UCSD-AML1 (cell line): ENCODE data around the gene GAS1.

Experiments used
- DNase-seq: peaks from one replicate; lab custom pipeline; 2025; ENCODE audit not compliant: unreplicated experiment; lab: John Stamatoyannopoulos, UW

The GAS1 gene

GRCh38 chr9:86926145-86926544 is 21.2 kb downstream of the GAS1 start:
- DNase-seq = no peak

DNA sequence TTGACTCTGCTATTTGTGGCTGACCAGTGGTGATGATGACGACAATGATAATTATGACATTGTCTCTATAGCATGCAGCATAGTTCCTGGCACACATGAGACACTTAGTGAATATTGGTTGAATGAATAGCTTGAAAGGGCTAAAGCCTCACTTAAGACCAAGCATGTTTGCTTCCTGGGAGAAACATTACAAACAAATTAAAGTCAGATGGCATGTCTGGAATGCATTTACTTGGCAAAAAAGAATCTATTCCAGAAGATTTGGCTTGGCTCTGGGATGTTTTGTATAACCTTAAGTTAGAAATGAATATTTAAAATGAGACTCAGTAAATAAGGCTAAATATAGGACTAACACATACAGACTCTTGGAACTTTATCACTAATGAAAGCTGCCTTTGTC is 21.6 kb downstream of the GAS1 start:
- DNase-seq = no peak

DNA sequence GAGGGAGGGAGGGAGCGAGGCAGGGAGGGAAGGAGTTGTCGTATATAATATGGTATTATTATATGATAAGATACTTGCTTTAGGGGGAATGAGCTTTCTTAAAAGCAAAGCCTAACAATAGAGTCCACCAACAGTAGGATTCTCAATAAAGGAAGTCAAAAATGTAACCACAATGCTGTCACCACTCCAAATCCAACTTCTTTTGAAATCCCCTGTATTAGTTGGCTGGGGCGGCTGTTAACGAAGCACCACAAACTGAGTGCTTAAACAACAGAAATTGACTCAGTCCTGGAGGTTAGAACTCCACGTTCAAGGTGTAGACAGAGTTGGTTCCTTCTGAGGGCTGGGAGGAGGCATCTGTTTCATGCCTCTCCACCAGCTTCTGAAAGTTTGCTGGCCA is 23.1 kb downstream of the GAS1 start:
- no peak for DNase-seq

GRCh38 chr9:86921151-86921923 is 26.0 kb downstream of the GAS1 start:
- DNase-seq = no peak

DNA sequence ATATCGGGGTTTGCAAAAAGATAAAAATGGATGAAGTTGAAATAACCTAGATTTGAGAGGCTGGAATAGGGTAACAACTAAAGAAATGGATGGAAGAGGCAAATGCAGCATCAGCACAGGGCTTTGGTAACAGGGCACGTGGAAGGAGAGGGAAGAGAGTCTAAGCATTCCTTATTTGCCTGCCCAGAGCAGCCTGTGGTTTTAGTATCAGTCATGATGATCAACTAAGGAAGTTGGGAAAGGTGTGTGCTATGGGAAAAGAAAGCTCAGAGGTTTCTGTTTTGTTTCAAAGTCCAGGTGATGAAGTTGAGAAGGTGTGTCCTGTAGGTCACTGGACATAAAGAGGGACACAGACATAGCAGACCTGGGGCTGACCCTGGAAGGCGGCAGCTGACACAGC is 28.8 kb downstream of the GAS1 start:
- no peak for DNase-seq

DNA sequence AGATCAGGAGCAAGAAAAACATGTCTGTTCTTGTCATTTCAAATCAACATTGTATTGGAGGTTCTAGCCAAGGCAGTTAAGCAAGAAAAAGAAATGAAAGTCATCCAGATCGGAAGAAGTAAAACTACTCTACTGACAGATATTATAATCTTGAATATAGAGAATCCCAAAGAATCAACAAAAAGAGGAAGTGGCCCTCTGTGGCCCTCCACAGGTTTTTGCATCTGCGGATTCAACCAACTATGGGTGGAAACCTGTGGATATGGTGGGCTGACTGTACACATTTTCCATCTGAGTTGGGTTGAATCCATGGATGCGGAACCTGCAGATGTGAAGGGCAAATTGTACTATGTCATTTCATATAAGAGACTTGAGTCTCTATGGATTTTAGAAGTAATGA is 35.1 kb downstream of the GAS1 start:
- no peak for DNase-seq

DNA sequence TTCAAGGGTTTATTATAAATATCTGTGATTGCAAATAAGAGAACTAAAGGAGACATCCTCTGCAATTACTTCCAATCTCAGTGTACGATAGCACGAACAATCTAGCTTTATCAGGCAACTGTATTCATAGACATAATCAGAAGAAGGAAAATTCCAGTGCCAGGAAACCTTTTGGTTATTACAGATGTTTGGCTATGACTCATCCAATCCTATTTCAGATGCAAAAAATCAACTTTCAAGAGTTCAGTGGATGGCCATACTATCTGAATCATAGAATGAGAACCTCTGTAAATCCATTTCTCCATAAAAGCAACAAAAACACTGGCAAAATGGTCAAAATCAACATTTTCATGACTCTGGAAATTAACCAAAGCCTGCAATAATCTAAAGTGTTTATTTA is 37.9 kb downstream of the GAS1 start:
- no peak for DNase-seq

- DNase-seq = no peak
Observed at GRCh38 chr9:86908261-86908660, 39.0 kb downstream of the GAS1 start.

DNA sequence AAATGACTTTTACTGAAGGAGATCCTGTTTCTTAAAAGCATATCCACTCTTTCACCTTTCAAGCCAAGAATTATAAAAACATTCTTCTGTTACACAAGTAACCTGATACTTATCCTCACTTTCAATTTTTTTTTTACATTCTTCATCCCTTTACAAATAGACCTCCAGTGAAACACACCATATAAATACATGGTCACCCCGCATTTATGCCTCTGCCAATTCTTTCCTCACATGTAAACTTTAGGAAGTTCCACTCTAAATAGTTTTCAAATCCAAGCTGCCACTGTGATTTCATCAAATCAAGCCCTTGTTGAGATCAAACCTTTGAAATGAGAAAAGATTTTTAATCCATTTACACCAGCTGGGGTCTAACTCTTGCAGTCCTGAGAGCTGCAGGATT is 40.0 kb downstream of the GAS1 start:
- DNase-seq = no peak

- no peak for DNase-seq
Observed at GRCh38 chr9:86903734-86904085, 43.6 kb downstream of the GAS1 start.

DNA sequence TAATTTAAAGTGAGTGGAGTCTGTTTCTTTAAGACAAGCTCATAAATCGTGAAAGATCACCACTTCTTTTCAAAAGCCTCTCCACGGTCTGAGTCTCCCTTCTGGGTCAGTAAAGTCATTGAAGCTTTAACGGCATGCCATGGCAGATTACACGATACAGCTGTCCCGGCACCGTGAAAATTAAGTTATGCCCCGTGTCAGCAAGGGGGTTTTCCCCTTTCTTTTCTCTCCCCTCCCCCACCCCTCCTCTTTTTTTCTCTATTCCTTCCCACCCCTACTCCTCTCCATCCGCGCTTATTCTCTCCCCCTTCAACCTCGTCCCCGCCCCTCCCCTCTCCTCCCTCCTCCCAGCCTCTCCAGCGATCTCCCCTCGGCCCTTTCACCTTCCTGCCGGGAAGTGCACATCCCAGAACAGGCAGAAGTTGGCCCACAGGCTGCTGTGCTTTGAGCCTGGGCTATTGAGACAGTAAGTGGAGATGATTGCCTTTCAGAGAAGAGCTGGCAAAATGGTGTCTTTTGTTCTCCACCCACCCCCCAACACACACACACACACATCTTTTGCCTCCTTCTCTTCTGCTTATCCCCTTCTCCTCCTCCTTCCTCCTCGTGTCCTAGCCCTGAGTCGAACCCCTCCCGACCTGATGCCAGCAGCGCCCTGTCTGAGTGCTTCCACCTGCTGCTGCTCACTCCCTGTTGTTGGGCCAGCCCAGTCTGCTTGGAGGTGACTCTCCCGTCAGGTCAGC is 44.1 kb downstream of the GAS1 start:
- DNase-seq = no peak

DNA sequence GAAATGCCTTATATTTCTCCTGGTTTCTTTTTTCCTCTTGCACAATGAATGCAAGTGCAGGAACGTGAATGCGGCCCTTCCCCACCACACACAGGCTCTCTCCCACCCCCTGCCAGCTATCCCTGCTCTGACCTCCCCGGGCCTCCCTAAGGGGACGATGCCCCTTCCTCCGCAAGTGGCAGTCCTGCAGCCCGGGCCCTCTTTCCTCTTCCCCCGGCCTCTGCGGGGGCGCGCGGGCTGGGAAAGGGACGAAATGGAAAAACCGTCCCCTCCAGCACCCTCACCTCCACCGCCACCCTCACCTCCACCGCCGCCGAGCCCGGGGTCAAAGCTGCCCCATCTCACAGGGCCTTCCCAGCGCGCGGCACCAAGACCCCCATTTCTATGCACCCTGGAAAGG is 44.7 kb downstream of the GAS1 start:
- no peak for DNase-seq

DNA sequence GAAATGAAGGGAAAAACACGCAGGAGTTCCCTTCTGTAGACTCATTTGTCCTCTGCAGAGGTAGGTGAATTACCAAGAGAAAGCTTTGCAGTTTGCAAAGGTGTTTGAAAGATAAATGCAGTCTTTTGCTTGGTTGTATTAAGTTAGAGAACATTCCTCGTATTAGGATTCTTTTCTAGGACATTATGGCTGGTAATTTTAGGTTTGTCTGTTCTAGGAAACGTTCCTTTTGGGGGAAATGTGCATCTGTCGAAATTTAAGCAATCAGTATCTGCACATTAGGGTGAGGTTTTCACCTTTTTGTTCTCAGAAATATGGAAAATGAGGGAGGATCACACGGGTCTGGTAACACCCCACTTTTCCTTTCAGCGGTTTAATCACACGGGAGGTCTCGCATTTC is 45.1 kb downstream of the GAS1 start:
- DNase-seq = no peak

GRCh38 chr9:86901511-86901910 is 45.8 kb downstream of the GAS1 start:
- DNase-seq = no peak
